Lower leg skin (tissue), 3 donors: ENCODE measurements around the gene TTLL5.

Source experiments
- POLR2A ChIP-seq, 2 donors: fragments of 450-650 bp; IDR thresholded peaks; one replicate each; pipeline ENCODE4 v1.6.1; 2016 to 2017; ENCODE audit warnings: antibody characterized with exemption in 2 of 2, mild to moderate bottlenecking in 1 of 2, moderate library complexity in 1 of 2
- TF ChIP-seq, protein P1 (sequence below), 3 donors: fragments of 450-650 bp; IDR thresholded peaks; one replicate each; pipeline ENCODE4 v1.5.1; 2016; ENCODE audit warnings: antibody characterized with exemption in 3 of 3, mild to moderate bottlenecking in 3 of 3, moderate library complexity in 2 of 3

DNA sequence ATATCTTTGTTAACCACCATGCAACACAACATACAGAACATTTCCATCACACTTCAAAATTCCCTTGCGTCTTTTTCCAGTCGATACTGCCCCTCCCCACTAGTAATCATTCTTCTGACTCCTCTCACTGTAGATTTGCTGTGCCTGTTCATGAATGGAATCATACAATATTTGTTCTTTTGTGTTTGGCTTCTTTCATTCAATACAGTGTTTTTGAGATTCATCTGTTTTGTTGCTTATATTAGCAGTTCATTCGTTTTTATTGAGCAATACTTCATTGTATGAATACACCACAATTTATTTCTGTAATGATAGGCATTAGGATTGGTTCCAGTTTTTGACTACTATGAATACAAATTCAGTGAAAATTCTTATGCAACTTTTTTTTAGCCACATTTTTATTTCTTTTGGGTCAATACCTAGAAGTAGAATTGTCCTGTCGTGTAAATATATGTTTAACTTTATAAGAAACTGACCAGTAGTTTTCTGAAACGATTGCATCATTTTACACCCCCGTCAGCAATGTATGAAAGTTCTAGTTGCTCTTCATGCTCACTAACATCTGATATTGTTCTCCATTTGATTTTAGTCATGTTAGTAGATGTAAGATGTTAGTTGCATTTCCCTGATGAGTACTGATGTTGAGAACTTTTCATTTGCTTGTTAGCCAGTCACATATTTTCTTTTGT, 193.2 kb downstream of the TTLL5 start:
- no peak for TF ChIP-seq POLR2A (IDR thresholded peaks at IDR 0.05)
- TF ChIP-seq, protein P1, sequence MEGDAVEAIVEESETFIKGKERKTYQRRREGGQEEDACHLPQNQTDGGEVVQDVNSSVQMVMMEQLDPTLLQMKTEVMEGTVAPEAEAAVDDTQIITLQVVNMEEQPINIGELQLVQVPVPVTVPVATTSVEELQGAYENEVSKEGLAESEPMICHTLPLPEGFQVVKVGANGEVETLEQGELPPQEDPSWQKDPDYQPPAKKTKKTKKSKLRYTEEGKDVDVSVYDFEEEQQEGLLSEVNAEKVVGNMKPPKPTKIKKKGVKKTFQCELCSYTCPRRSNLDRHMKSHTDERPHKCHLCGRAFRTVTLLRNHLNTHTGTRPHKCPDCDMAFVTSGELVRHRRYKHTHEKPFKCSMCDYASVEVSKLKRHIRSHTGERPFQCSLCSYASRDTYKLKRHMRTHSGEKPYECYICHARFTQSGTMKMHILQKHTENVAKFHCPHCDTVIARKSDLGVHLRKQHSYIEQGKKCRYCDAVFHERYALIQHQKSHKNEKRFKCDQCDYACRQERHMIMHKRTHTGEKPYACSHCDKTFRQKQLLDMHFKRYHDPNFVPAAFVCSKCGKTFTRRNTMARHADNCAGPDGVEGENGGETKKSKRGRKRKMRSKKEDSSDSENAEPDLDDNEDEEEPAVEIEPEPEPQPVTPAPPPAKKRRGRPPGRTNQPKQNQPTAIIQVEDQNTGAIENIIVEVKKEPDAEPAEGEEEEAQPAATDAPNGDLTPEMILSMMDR (IDR thresholded peaks at IDR 0.05) = no peak
